Endothelial cell of umbilical vein (primary cell): ENCODE measurements around the gene COX4I1. TPM values are rescaled to one million over a fixed set of nuclear protein-coding genes. Genes with fewer than 3 reads are reported as not detected.

Source experiments
- BruUV-seq: library from RNA; stranded (reverse); fragments of 400-500 nt; replicated peaks from 2 replicates; lab custom pipeline; 2021; lab: Mats Ljungman, UMichigan
- CTCF ChIA-PET: fragments of 300-600, 350-600 bp; sonication (Branson Sonifier 250); formaldehyde crosslinking; loops from one replicate; lab custom pipeline; 2021; ENCODE audit warnings: antibody characterized with exemption, inconsistent platforms; lab: Charles Lee
- POLR2A ChIA-PET: fragments of 300-600, 350-600 bp; sonication (Branson Sonifier 250); formaldehyde crosslinking; loops from one replicate; lab custom pipeline; 2021; ENCODE audit warnings: antibody characterized with exemption, inconsistent platforms; lab: Charles Lee
- DNase-seq: peaks from one replicate; pipeline ENCODE4 v3.0.0-alpha.2; 2011; ENCODE audit warnings: low read depth, low spot score
- FAIRE-seq: peaks from 2 replicates; lab custom pipeline; 2011; peaks lifted over from hg19 to GRCh38; lab: Jason Lieb, UNC
- H2AFZ ChIP-seq: 2 replicates; pipeline ENCODE4 v1.6.0; 2012; ENCODE audit warnings: low read depth, low read length, control low read depth, inconsistent platforms
- H3K27ac ChIP-seq: 2 replicates; pipeline ENCODE4 v1.5.1; 2011; ENCODE audit warnings: low read depth, mild to moderate bottlenecking, control low read depth, low read length, moderate library complexity; ENCODE audit not compliant: insufficient read depth
- H3K27me3 ChIP-seq, 2 experiments: 2 replicates each; pipeline versions ENCODE4 v1.6.0 to v1.6.1; 2011; ENCODE audit warnings: low read length in 2 of 2, mixed read lengths in 1 of 2; ENCODE audit not compliant: control insufficient read depth in 2 of 2, insufficient read depth in 2 of 2
- H3K36me3 ChIP-seq, 2 experiments: 2 replicates in 1 of 2; 3 replicates in 1 of 2; pipeline ENCODE4 v1.5.1; 2011; ENCODE audit warnings: low read length in 2 of 2, mild to moderate bottlenecking in 1 of 2, moderate library complexity in 1 of 2; ENCODE audit not compliant: control insufficient read depth in 2 of 2, insufficient read depth in 2 of 2; ENCODE audit errors: extremely low read depth in 1 of 2
- H3K4me1 ChIP-seq: 3 replicates; pipeline ENCODE4 v1.5.1; 2011; ENCODE audit warnings: mild to moderate bottlenecking, low read length; ENCODE audit not compliant: control insufficient read depth, insufficient read depth; ENCODE audit errors: extremely low read depth
- H3K4me2 ChIP-seq: 2 replicates; pipeline ENCODE4 v1.6.1; 2011; ENCODE audit warnings: low read length, control low read depth, mixed read lengths; ENCODE audit not compliant: insufficient read depth
- H3K4me3 ChIP-seq, 3 experiments: fragments of 200-600 bp in 1 of 3; sonication (generic), shearing (Covaris generic) in 1 of 3; replicated peaks in 1 of 3; 2 replicates each; pipeline ENCODE4 v1.5.1; 2011 to 2016; ENCODE audit warnings: control low read depth in 3 of 3, low read length in 3 of 3, mild to moderate bottlenecking in 2 of 3, inconsistent platforms in 1 of 3, low read depth in 1 of 3, moderate library complexity in 1 of 3; ENCODE audit not compliant: insufficient read depth in 1 of 3
- H3K79me2 ChIP-seq: 2 replicates; pipeline ENCODE4 v1.6.0; 2012; ENCODE audit warnings: low read length, inconsistent platforms; ENCODE audit not compliant: control insufficient read depth, insufficient read depth
- H3K9ac ChIP-seq: replicated peaks from 2 replicates; pipeline ENCODE3; 2011; ENCODE audit warnings: low read length, control low read depth; ENCODE audit not compliant: insufficient read depth; ENCODE audit errors: extremely low read depth
- H3K9me1 ChIP-seq: replicated peaks from 3 replicates; pipeline ENCODE4 v1.6.0; 2011; ENCODE audit warnings: mild to moderate bottlenecking, low read length; ENCODE audit not compliant: control insufficient read depth, insufficient read depth; ENCODE audit errors: extremely low read depth
- H3K9me3 ChIP-seq: replicated peaks from 2 replicates; pipeline ENCODE4 v1.5.1; 2012; ENCODE audit warnings: low read length, inconsistent platforms; ENCODE audit not compliant: control insufficient read depth, insufficient read depth
- H4K20me1 ChIP-seq: replicated peaks from 2 replicates; pipeline ENCODE3; 2011; ENCODE audit warnings: mild to moderate bottlenecking, low read length; ENCODE audit not compliant: control insufficient read depth, insufficient read depth; ENCODE audit errors: extremely low read depth
- EZH2 ChIP-seq: IDR thresholded peaks from 2 replicates; pipeline ENCODE4 v1.6.1; 2012; ENCODE audit warnings: borderline replicate concordance, low read depth, mild to moderate bottlenecking, moderate library complexity, low read length, inconsistent platforms; ENCODE audit not compliant: severe bottlenecking
- FOS ChIP-seq: IDR thresholded peaks from 2 replicates; pipeline ENCODE4 v1.6.1; 2011; ENCODE audit warnings: mild to moderate bottlenecking, low read length, moderate library complexity, borderline replicate concordance; ENCODE audit not compliant: insufficient read depth
- GATA2 ChIP-seq: IDR thresholded peaks from 2 replicates; pipeline ENCODE4 v1.7.0; 2011; ENCODE audit warnings: low read depth, mild to moderate bottlenecking, moderate library complexity, mixed read lengths, low read length; ENCODE audit not compliant: insufficient read length, insufficient read depth
- JUN ChIP-seq: IDR thresholded peaks from 2 replicates; pipeline ENCODE4 v1.6.1; 2011; ENCODE audit warnings: borderline replicate concordance, low read depth; ENCODE audit not compliant: insufficient read length, insufficient read depth
- MYC ChIP-seq: IDR thresholded peaks from one replicate; pipeline ENCODE4 v1.6.1; 2011; ENCODE audit warnings: mild to moderate bottlenecking, low read depth, low read length
- POLR2A ChIP-seq: IDR thresholded peaks from 2 replicates; pipeline ENCODE4 v1.6.1; 2012; ENCODE audit warnings: low read depth, mild to moderate bottlenecking, control low read depth, low read length
- POLR2AphosphoS5 ChIP-seq: IDR thresholded peaks from 2 replicates; pipeline ENCODE4 v1.6.1; 2012; ENCODE audit warnings: low read depth, mild to moderate bottlenecking, control low read depth, low read length, moderate library complexity; ENCODE audit not compliant: insufficient read depth
- dilution Hi-C: fragments of 300-500 bp; cut with MboI; formaldehyde crosslinking; loops from one replicate; pipeline ENCODE4 v1.15.0; 2019; ENCODE audit warnings: low sequenced_read_pairs; ENCODE audit not compliant: extremely low pct_ligation_motif_present
- intact Hi-C: fragments of 100-400 bp; cut with micrococcal nuclease; formaldehyde crosslinking; loops from one replicate; pipeline ENCODE4 v1.10.0; 2022
- polyA plus RNA-seq, 4 experiments: library from polyadenylated mRNA; depleted of rRNA in 3 of 4; stranded (reverse) in 3 of 4; unstranded in 1 of 4; fragments of >200 nt; gene quantifications; 2 replicates each; pipeline versions ENCODE4 v1.2.1 to v1.2.3, GENCODE V29; 2011 to 2012; ENCODE audit warnings: missing spikeins in 1 of 4
- total RNA-seq: library from RNA; stranded (reverse); gene quantifications from 2 replicates; pipeline ENCODE4 v1.2.3, GENCODE V29; 2021
- TF ChIP-seq, protein P1 (sequence below), 2 donors: IDR thresholded peaks; 1 replicate in 1 of 2; 2 replicates in 1 of 2; pipeline ENCODE4 v1.5.1; 2011; ENCODE audit warnings: low read length in 2 of 2, mild to moderate bottlenecking in 2 of 2, moderate library complexity in 2 of 2, control low read depth in 1 of 2, inconsistent platforms in 1 of 2, low read depth in 1 of 2; ENCODE audit not compliant: insufficient read depth in 1 of 2; ENCODE audit errors: extremely low read depth in 1 of 2
- TF ChIP-seq, protein P2 (sequence below): IDR thresholded peaks from 2 replicates; pipeline ENCODE4 v1.6.1; 2011; ENCODE audit not compliant: insufficient read depth, insufficient read length

COX4I1 gene
- total and polyA plus RNA-seq, 2 donors (not counting 3 experiments of a cell fraction or from before 2014, with no cell fraction given): 560 to 953 TPM

DNA sequence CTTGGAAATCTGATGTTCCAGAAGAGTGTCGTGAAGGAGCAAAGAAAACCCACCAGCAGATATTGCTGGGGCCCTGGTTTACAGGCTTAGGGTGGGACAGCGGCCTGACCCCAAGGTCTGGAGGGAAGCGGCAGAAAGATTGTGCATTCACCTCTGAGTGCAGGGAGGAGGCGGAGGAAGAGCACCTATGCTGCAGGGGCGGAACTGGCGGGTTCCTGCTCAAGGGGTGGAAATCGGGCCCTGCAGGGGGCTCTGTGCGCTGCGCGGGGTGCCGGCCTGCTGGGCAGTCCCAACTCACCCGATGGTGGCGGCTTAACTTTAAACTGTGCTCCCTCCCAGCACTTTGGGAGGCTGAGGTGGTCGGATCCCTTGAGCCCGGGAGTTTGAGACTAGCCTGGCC, 47.5 kb downstream of the COX4I1 start:
- POLR2A ChIA-PET: no interaction called here
- no peak overlapping the region for H3K9ac ChIP-seq
- peaks cover 0 to 2% of the 10 kb centered on the region in 2 experiments for H3K27me3 ChIP-seq
- FAIRE-seq (no peak), DNase-seq (no peak)
- no peak overlapping the region for H3K4me3 ChIP-seq
- no peaks in the 10 kb centered on the region for H3K9me3 ChIP-seq
- H2AFZ ChIP-seq: no peak overlapping the region
- no peak for TF ChIP-seq JUN
- no peak for TF ChIP-seq POLR2AphosphoS5
- TF ChIP-seq FOS: no peak
- TF ChIP-seq, protein P1, sequence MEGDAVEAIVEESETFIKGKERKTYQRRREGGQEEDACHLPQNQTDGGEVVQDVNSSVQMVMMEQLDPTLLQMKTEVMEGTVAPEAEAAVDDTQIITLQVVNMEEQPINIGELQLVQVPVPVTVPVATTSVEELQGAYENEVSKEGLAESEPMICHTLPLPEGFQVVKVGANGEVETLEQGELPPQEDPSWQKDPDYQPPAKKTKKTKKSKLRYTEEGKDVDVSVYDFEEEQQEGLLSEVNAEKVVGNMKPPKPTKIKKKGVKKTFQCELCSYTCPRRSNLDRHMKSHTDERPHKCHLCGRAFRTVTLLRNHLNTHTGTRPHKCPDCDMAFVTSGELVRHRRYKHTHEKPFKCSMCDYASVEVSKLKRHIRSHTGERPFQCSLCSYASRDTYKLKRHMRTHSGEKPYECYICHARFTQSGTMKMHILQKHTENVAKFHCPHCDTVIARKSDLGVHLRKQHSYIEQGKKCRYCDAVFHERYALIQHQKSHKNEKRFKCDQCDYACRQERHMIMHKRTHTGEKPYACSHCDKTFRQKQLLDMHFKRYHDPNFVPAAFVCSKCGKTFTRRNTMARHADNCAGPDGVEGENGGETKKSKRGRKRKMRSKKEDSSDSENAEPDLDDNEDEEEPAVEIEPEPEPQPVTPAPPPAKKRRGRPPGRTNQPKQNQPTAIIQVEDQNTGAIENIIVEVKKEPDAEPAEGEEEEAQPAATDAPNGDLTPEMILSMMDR (IDR thresholded peaks at IDR 0.05; ENCODE audit: extremely low read depth in 1 of 2, insufficient read depth in 1 of 2, low read depth in 1 of 2, low read length in 2 of 2): no peak
- TF ChIP-seq, protein P2, sequence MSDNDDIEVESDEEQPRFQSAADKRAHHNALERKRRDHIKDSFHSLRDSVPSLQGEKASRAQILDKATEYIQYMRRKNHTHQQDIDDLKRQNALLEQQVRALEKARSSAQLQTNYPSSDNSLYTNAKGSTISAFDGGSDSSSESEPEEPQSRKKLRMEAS: no peak
- no peak for TF ChIP-seq POLR2A
- no peak for TF ChIP-seq MYC
- no peak for TF ChIP-seq GATA2
- no peak for TF ChIP-seq EZH2
- CTCF ChIA-PET: interaction anchor here (3.0 kb wide), 1 partner anchor 25 kb away, joined by 9 read pairs; no protein-coding TSS in a partner anchor
- H3K4me1 ChIP-seq: no peaks in the 10 kb centered on the region
- H3K79me2 ChIP-seq: no peaks in the 10 kb centered on the region
- BruUV-seq: no TSS peak
- dilution Hi-C loops (no loop called here), intact Hi-C loops (no loop called here)
- H3K9me1 ChIP-seq: no peaks in the 10 kb centered on the region
- no peaks in the 10 kb centered on the region for H4K20me1 ChIP-seq
- H3K27ac ChIP-seq: no peak overlapping the region
- H3K4me2 ChIP-seq: no peak overlapping the region
- H3K36me3 ChIP-seq: no peaks in the 10 kb centered on the region
